Peyer's patch (tissue), 4 donors: ENCODE measurements around the gene PDCD1.

Experiments used
- CTCF ChIP-seq, 6 experiments: fragments of 450-650 bp in 4 of 6; fragments of 200-600 bp in 2 of 6; sonication (generic) in 1 of 6; IDR thresholded peaks; one replicate each; pipeline ENCODE4 v1.5.1; 2017 to 2019; ENCODE audit warnings: antibody characterized with exemption in 6 of 6, mild to moderate bottlenecking in 3 of 6, moderate library complexity in 1 of 6
- POLR2A ChIP-seq, 2 donors: fragments of 450-650 bp; IDR thresholded peaks; one replicate each; pipeline ENCODE4 v1.5.1; 2017; ENCODE audit warnings: antibody characterized with exemption in 2 of 2, mild to moderate bottlenecking in 2 of 2, moderate library complexity in 2 of 2

- TF ChIP-seq CTCF (IDR thresholded peaks at IDR 0.05) (no peak), POLR2A (IDR thresholded peaks at IDR 0.05) (no peak)
Observed at GRCh38 chr2:241864850-241865213, 6.1 kb upstream of the PDCD1 start.
